ENCODE measurements around the gene SH3TC1.

GRCh38 chr4:8282134-8282641 is 83.1 kb downstream of the SH3TC1 start:
- TF ChIP-seq CTCF (IDR thresholded peaks at IDR 0.05) (no peak), POLR2A (IDR thresholded peaks at IDR 0.05) (no peak), POLR2AphosphoS5 (IDR thresholded peaks at IDR 0.05) (no peak), EP300 (IDR thresholded peaks at IDR 0.05) (no peak)

Data from gastroesophageal sphincter (tissue), 3 donors.